Measurements from ENCODE around the gene PIK3C2A.

Gene PIK3C2A

GRCh38 chr11:17159441-17159840, 48.3 kb downstream of the PIK3C2A start:
- H3K9me3 ChIP-seq (ENCODE audit: control insufficient read depth, insufficient read depth, low read length): no peaks in the 10 kb centered on the region
- no peaks in the 10 kb centered on the region; the same call in 1 of the 2 replicates for H3K4me1 ChIP-seq (ENCODE audit: insufficient read depth, low read length)
- H3K36me3 ChIP-seq (ENCODE audit: insufficient read depth, low read length): no peaks in the 10 kb centered on the region
- H3K9ac ChIP-seq (ENCODE audit: low read depth, low read length): no peak overlapping the region

Measured in ES-I3 (cell line).